ENCODE data around the gene KCP.

KCP gene

GRCh38 chr7:128937647-128938543 is 27.4 kb upstream of the KCP start, which contains the start of gene IRF5:
IRF5 (plus strand) TSS chr7:128937927; CDS start chr7:128942082, 4,155 bp downstream.
- Histone ChIP-seq H3K4ac (ENCODE audit: low read depth in 1 of 2, low read length in 2 of 2) (no peak within 1 kb of the TSS), H3K4me1 (ENCODE audit: control insufficient read depth, insufficient read depth, low read depth, low read length) (peaks cover 18% of the 10 kb centered on the region), H4K8ac (ENCODE audit: low read length) (no peak within 1 kb of the TSS), H2AFZ (ENCODE audit: low read depth, low read length) (peak within 1 kb of the TSS; percentile 64), H2BK120ac (ENCODE audit: low read depth, low read length) (no peak within 1 kb of the TSS), H2AK5ac (ENCODE audit: low read length, severe bottlenecking) (no peak within 1 kb of the TSS), H3K27me3 (ENCODE audit: control insufficient read depth in 1 of 2, insufficient read depth in 1 of 2, low read length in 2 of 2) (peaks cover 53 to 81% of the 10 kb centered on the region in 2 experiments), H3K4me2 (ENCODE audit: low read length, poor library complexity, severe bottlenecking) (peak within 1 kb of the TSS; percentile 94), H3K79me1 (replicated peaks; ENCODE audit: low read length, poor library complexity, severe bottlenecking) (no peaks in the 10 kb centered on the region), H3K18ac (ENCODE audit: low read depth in 1 of 2, low read length in 2 of 2) (no peak within 1 kb of the TSS), H3K14ac (ENCODE audit: low read length in 2 of 2) (no peak within 1 kb of the TSS), H2BK12ac (ENCODE audit: low read length in 2 of 2) (no peak within 1 kb of the TSS), H3K27ac (ENCODE audit: low read length, poor library complexity, severe bottlenecking) (no peak within 1 kb of the TSS), H4K91ac (ENCODE audit: low read length) (no peak within 1 kb of the TSS), H3K9ac (ENCODE audit: low read length) (no peak within 1 kb of the TSS), H2BK15ac (ENCODE audit: low read depth, poor library complexity, severe bottlenecking) (no peak within 1 kb of the TSS), H3K36me3 (ENCODE audit: control insufficient read depth in 1 of 2, insufficient read depth in 2 of 2, low read depth in 1 of 2, low read length in 2 of 2) (no peaks in the 10 kb centered on the region), H2BK5ac (ENCODE audit: low read depth, low read length, poor library complexity, severe bottlenecking) (no peak within 1 kb of the TSS), H3K9me3 (ENCODE audit: control insufficient read depth, low read length) (no peaks in the 10 kb centered on the region), H3K23ac (ENCODE audit: low read length in 2 of 2) (peak within 1 kb of the TSS in 1 of 2 experiments; percentile 63), H3K4me3 (ENCODE audit: insufficient read depth in 1 of 2, low read depth in 1 of 2, low read length in 2 of 2) (peak within 1 kb of the TSS; percentile 56 to 73)
- 5% methylated on average over 75 of the region's 83 CpGs for WGBS
- DNase-seq: no peak

GRCh38 chr7:128937271-128937646 is 26.8 kb upstream of the KCP start:
- H3K23ac ChIP-seq (ENCODE audit: low read length in 2 of 2): no peak overlapping the region
- no peak overlapping the region for H3K4me3 ChIP-seq (ENCODE audit: insufficient read depth in 1 of 2, low read depth in 1 of 2, low read length in 2 of 2)
- H3K18ac ChIP-seq (ENCODE audit: low read depth in 1 of 2, low read length in 2 of 2): no peak overlapping the region
- WGBS: 60% methylated on average over 17 of the region's 17 CpGs
- H4K91ac ChIP-seq (ENCODE audit: low read length): no peak overlapping the region
- H2AFZ ChIP-seq (ENCODE audit: low read depth, low read length): no peak overlapping the region
- no peak for DNase-seq
- peaks cover 18% of the 10 kb centered on the region for H3K4me1 ChIP-seq (ENCODE audit: control insufficient read depth, insufficient read depth, low read depth, low read length)
- H3K9me3 ChIP-seq (ENCODE audit: control insufficient read depth, low read length): no peaks in the 10 kb centered on the region
- no peak overlapping the region for H3K9ac ChIP-seq (ENCODE audit: low read length)
- H3K4me2 ChIP-seq (ENCODE audit: low read length, poor library complexity, severe bottlenecking): no peak overlapping the region
- H3K27me3 ChIP-seq (ENCODE audit: control insufficient read depth in 1 of 2, insufficient read depth in 1 of 2, low read length in 2 of 2): peaks cover 53 to 88% of the 10 kb centered on the region in 2 experiments
- no peaks in the 10 kb centered on the region for H3K36me3 ChIP-seq (ENCODE audit: control insufficient read depth in 1 of 2, insufficient read depth in 2 of 2, low read depth in 1 of 2, low read length in 2 of 2)
- no peaks in the 10 kb centered on the region for H3K79me1 ChIP-seq (replicated peaks; ENCODE audit: low read length, poor library complexity, severe bottlenecking)
- no peak overlapping the region for H2AK5ac ChIP-seq (ENCODE audit: low read length, severe bottlenecking)
- no peak overlapping the region for H3K27ac ChIP-seq (ENCODE audit: low read length, poor library complexity, severe bottlenecking)
- no peak overlapping the region for H2BK5ac ChIP-seq (ENCODE audit: low read depth, low read length, poor library complexity, severe bottlenecking)
- no peak overlapping the region for H3K4ac ChIP-seq (ENCODE audit: low read depth in 1 of 2, low read length in 2 of 2)
- no peak overlapping the region for H3K14ac ChIP-seq (ENCODE audit: low read length in 2 of 2)
- no peak overlapping the region for H2BK12ac ChIP-seq (ENCODE audit: low read length in 2 of 2)
- no peak overlapping the region for H2BK15ac ChIP-seq (ENCODE audit: low read depth, poor library complexity, severe bottlenecking)
- H2BK120ac ChIP-seq (ENCODE audit: low read depth, low read length): no peak overlapping the region
- no peak overlapping the region for H4K8ac ChIP-seq (ENCODE audit: low read length)

GRCh38 chr7:128936798-128937197 is 26.3 kb upstream of the KCP start:
- no peak overlapping the region for H3K4me3 ChIP-seq (ENCODE audit: insufficient read depth in 1 of 2, low read depth in 1 of 2, low read length in 2 of 2)
- H3K23ac ChIP-seq (ENCODE audit: low read length in 2 of 2): no peak overlapping the region
- no peak overlapping the region for H2BK5ac ChIP-seq (ENCODE audit: low read depth, low read length, poor library complexity, severe bottlenecking)
- no peak overlapping the region for H3K27ac ChIP-seq (ENCODE audit: low read length, poor library complexity, severe bottlenecking)
- H3K36me3 ChIP-seq (ENCODE audit: control insufficient read depth in 1 of 2, insufficient read depth in 2 of 2, low read depth in 1 of 2, low read length in 2 of 2): no peaks in the 10 kb centered on the region
- H3K14ac ChIP-seq (ENCODE audit: low read length in 2 of 2): no peak overlapping the region
- no peak overlapping the region for H4K91ac ChIP-seq (ENCODE audit: low read length)
- no peaks in the 10 kb centered on the region for H3K9me3 ChIP-seq (ENCODE audit: control insufficient read depth, low read length)
- H3K79me1 ChIP-seq (replicated peaks; ENCODE audit: low read length, poor library complexity, severe bottlenecking): no peaks in the 10 kb centered on the region
- peaks cover 18% of the 10 kb centered on the region for H3K4me1 ChIP-seq (ENCODE audit: control insufficient read depth, insufficient read depth, low read depth, low read length)
- H2BK12ac ChIP-seq (ENCODE audit: low read length in 2 of 2): no peak overlapping the region
- no peak for DNase-seq
- no peak overlapping the region for H2AK5ac ChIP-seq (ENCODE audit: low read length, severe bottlenecking)
- no peak overlapping the region for H3K4me2 ChIP-seq (ENCODE audit: low read length, poor library complexity, severe bottlenecking)
- H2AFZ ChIP-seq (ENCODE audit: low read depth, low read length): no peak overlapping the region
- no peak overlapping the region for H3K18ac ChIP-seq (ENCODE audit: low read depth in 1 of 2, low read length in 2 of 2)
- H3K9ac ChIP-seq (ENCODE audit: low read length): no peak overlapping the region
- H2BK120ac ChIP-seq (ENCODE audit: low read depth, low read length): no peak overlapping the region
- H2BK15ac ChIP-seq (ENCODE audit: low read depth, poor library complexity, severe bottlenecking): no peak overlapping the region
- WGBS: 74% methylated on average over 4 of the region's 4 CpGs
- H3K4ac ChIP-seq (ENCODE audit: low read depth in 1 of 2, low read length in 2 of 2): no peak overlapping the region
- no peak overlapping the region for H4K8ac ChIP-seq (ENCODE audit: low read length)
- peaks cover 52 to 89% of the 10 kb centered on the region in 2 experiments for H3K27me3 ChIP-seq (ENCODE audit: control insufficient read depth in 1 of 2, insufficient read depth in 1 of 2, low read length in 2 of 2)

- Histone ChIP-seq H2BK5ac (ENCODE audit: low read depth, low read length, poor library complexity, severe bottlenecking) (no peak overlapping the region), H3K9ac (ENCODE audit: low read length) (no peak overlapping the region), H3K79me1 (replicated peaks; ENCODE audit: low read length, poor library complexity, severe bottlenecking) (no peaks in the 10 kb centered on the region), H3K4me3 (ENCODE audit: insufficient read depth in 1 of 2, low read depth in 1 of 2, low read length in 2 of 2) (no peak overlapping the region), H3K27ac (ENCODE audit: low read length, poor library complexity, severe bottlenecking) (no peak overlapping the region), H3K36me3 (ENCODE audit: control insufficient read depth in 1 of 2, insufficient read depth in 2 of 2, low read depth in 1 of 2, low read length in 2 of 2) (no peaks in the 10 kb centered on the region), H2AFZ (ENCODE audit: low read depth, low read length) (no peak overlapping the region), H3K27me3 (ENCODE audit: control insufficient read depth in 1 of 2, insufficient read depth in 1 of 2, low read length in 2 of 2) (peaks cover 43 to 74% of the 10 kb centered on the region in 2 experiments), H3K4me2 (ENCODE audit: low read length, poor library complexity, severe bottlenecking) (no peak overlapping the region), H3K4me1 (ENCODE audit: control insufficient read depth, insufficient read depth, low read depth, low read length) (peaks cover 18% of the 10 kb centered on the region), H4K91ac (ENCODE audit: low read length) (no peak overlapping the region), H3K4ac (ENCODE audit: low read depth in 1 of 2, low read length in 2 of 2) (no peak overlapping the region), H2BK12ac (ENCODE audit: low read length in 2 of 2) (no peak overlapping the region), H3K9me3 (ENCODE audit: control insufficient read depth, low read length) (no peaks in the 10 kb centered on the region), H2BK15ac (ENCODE audit: low read depth, poor library complexity, severe bottlenecking) (no peak overlapping the region), H3K14ac (ENCODE audit: low read length in 2 of 2) (no peak overlapping the region), H4K8ac (ENCODE audit: low read length) (no peak overlapping the region), H3K18ac (ENCODE audit: low read depth in 1 of 2, low read length in 2 of 2) (no peak overlapping the region), H2BK120ac (ENCODE audit: low read depth, low read length) (no peak overlapping the region), H3K23ac (ENCODE audit: low read length in 2 of 2) (no peak overlapping the region), H2AK5ac (ENCODE audit: low read length, severe bottlenecking) (no peak overlapping the region)
- WGBS: 84% methylated on average over 5 of the region's 6 CpGs
- no peak for DNase-seq
These were observed 24.8 kb upstream of the KCP start for GRCh38 chr7:128935342-128935730.
